Measurements from ENCODE around the gene DSCAM.

Gene DSCAM

DNA sequence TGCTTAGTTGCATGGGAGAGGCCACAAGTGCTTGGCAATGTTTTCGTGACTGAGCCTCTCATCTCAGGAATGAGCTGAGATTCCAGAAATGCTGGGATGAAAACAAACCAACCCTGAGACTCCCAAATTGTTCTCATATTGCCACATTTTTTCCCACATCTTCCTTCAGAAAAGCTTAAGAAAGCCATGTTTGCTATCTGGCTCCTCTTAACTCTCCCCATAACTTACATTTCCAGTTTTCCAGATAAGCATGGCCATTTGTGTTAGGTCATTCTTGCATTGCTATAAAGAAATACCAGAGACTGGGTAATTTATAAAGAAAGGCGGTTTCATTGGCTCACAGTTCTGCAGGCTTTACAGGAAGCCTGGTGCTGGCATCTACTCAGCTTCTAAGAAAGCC is 17.2 kb downstream of the DSCAM start:
- no peak for TF ChIP-seq GABPA (IDR thresholded peaks at IDR 0.05; ENCODE audit: low read depth)
- no peak for TF ChIP-seq SPI1 (IDR thresholded peaks at IDR 0.05; ENCODE audit: borderline replicate concordance, low read depth)
- TF ChIP-seq, protein P1, sequence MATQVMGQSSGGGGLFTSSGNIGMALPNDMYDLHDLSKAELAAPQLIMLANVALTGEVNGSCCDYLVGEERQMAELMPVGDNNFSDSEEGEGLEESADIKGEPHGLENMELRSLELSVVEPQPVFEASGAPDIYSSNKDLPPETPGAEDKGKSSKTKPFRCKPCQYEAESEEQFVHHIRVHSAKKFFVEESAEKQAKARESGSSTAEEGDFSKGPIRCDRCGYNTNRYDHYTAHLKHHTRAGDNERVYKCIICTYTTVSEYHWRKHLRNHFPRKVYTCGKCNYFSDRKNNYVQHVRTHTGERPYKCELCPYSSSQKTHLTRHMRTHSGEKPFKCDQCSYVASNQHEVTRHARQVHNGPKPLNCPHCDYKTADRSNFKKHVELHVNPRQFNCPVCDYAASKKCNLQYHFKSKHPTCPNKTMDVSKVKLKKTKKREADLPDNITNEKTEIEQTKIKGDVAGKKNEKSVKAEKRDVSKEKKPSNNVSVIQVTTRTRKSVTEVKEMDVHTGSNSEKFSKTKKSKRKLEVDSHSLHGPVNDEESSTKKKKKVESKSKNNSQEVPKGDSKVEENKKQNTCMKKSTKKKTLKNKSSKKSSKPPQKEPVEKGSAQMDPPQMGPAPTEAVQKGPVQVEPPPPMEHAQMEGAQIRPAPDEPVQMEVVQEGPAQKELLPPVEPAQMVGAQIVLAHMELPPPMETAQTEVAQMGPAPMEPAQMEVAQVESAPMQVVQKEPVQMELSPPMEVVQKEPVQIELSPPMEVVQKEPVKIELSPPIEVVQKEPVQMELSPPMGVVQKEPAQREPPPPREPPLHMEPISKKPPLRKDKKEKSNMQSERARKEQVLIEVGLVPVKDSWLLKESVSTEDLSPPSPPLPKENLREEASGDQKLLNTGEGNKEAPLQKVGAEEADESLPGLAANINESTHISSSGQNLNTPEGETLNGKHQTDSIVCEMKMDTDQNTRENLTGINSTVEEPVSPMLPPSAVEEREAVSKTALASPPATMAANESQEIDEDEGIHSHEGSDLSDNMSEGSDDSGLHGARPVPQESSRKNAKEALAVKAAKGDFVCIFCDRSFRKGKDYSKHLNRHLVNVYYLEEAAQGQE (IDR thresholded peaks at IDR 0.05; ENCODE audit: insufficient replicate concordance, low read depth), result no peak
- TF ChIP-seq, protein P2, sequence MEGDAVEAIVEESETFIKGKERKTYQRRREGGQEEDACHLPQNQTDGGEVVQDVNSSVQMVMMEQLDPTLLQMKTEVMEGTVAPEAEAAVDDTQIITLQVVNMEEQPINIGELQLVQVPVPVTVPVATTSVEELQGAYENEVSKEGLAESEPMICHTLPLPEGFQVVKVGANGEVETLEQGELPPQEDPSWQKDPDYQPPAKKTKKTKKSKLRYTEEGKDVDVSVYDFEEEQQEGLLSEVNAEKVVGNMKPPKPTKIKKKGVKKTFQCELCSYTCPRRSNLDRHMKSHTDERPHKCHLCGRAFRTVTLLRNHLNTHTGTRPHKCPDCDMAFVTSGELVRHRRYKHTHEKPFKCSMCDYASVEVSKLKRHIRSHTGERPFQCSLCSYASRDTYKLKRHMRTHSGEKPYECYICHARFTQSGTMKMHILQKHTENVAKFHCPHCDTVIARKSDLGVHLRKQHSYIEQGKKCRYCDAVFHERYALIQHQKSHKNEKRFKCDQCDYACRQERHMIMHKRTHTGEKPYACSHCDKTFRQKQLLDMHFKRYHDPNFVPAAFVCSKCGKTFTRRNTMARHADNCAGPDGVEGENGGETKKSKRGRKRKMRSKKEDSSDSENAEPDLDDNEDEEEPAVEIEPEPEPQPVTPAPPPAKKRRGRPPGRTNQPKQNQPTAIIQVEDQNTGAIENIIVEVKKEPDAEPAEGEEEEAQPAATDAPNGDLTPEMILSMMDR (IDR thresholded peaks at IDR 0.05; ENCODE audit: insufficient read depth, low read length), result no peak
- no peak for TF ChIP-seq POLR2AphosphoS5 (IDR thresholded peaks at IDR 0.05; ENCODE audit: low read depth)
- no peak for DNase-seq (ENCODE audit: low read depth in 1 of 2, low spot score in 1 of 2)

DNA sequence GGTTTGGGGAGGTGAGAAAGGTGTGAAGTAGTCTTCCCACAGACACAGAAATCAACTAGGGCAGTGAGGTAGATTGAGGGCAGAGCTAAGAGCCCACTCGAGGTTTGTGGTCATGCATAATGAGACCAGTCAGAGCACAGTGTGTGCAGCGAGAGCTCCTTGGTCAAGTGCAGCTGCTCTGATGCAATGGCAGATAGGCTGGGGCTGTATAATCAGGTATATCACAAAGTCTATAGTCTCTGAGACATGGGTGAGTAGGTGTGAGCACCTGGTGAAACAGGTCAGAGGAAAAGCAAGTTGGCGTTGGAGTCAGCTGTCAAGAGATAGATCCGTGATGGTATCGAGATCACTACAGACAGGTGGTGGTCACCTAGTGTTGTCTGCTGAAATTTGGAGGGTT is 17.6 kb downstream of the DSCAM start:
- DNase-seq (ENCODE audit: low read depth in 1 of 2, low spot score in 1 of 2), result no peak
- Histone ChIP-seq H3K4me3 (replicated peaks; ENCODE audit: insufficient read depth, low read length) (no peak overlapping the region), H3K27me3 (ENCODE audit: insufficient read depth, poor library complexity, severe bottlenecking) (no peaks in the 10 kb centered on the region), H3K27ac (replicated peaks) (no peak overlapping the region)
- no peak for TF ChIP-seq GABPA (IDR thresholded peaks at IDR 0.05; ENCODE audit: low read depth)
- no peak for TF ChIP-seq SPI1 (IDR thresholded peaks at IDR 0.05; ENCODE audit: borderline replicate concordance, low read depth)
- TF ChIP-seq, protein P2 (IDR thresholded peaks at IDR 0.05; ENCODE audit: insufficient read depth, low read length), result no peak
- TF ChIP-seq POLR2AphosphoS5 (IDR thresholded peaks at IDR 0.05; ENCODE audit: low read depth), result no peak
- TF ChIP-seq, protein P1 (IDR thresholded peaks at IDR 0.05; ENCODE audit: insufficient replicate concordance, low read depth), result no peak

More for the DNA sequence above, 17.2 kb downstream of the DSCAM start:
- Histone ChIP-seq H3K4me3 (replicated peaks; ENCODE audit: insufficient read depth, low read length) (no peak overlapping the region), H3K27ac (replicated peaks) (no peak overlapping the region), H3K27me3 (ENCODE audit: insufficient read depth, poor library complexity, severe bottlenecking) (no peaks in the 10 kb centered on the region)

DNA sequence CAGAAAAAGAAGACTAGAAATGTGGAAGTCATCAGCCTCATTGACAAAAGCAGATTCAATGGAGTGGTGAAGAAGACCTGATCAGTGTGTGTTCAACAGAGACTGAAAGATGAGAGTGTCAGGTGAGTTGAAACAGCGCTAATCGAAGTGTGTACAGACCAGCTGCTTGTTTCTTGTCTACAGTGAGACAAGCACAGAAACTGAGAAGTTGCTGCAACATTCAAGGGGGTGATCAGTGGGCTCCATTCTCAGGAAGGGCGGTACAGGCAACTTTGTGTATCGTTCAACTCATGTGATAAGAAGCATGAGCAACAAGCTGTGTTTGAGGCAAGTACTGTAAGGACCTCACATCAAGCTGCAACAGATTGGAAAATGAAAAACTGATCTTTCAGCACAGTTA is 19.4 kb downstream of the DSCAM start:
- Histone ChIP-seq H3K4me3 (replicated peaks; ENCODE audit: insufficient read depth, low read length) (no peak overlapping the region), H3K27ac (replicated peaks) (no peak overlapping the region), H3K27me3 (ENCODE audit: insufficient read depth, poor library complexity, severe bottlenecking) (no peaks in the 10 kb centered on the region)
- no peak for TF ChIP-seq GABPA (IDR thresholded peaks at IDR 0.05; ENCODE audit: low read depth)
- TF ChIP-seq, protein P1 (IDR thresholded peaks at IDR 0.05; ENCODE audit: insufficient replicate concordance, low read depth), result no peak
- no peak for TF ChIP-seq SPI1 (IDR thresholded peaks at IDR 0.05; ENCODE audit: borderline replicate concordance, low read depth)
- no peak for TF ChIP-seq POLR2AphosphoS5 (IDR thresholded peaks at IDR 0.05; ENCODE audit: low read depth)
- TF ChIP-seq, protein P2 (IDR thresholded peaks at IDR 0.05; ENCODE audit: insufficient read depth, low read length), result no peak
- DNase-seq (ENCODE audit: low read depth in 1 of 2, low spot score in 1 of 2), result no peak
